NCI-H774 (cell line): Measurements from ENCODE around the gene CDA.

Source experiments
- DNase-seq: peaks from one replicate; lab custom pipeline; 2025; lab: John Stamatoyannopoulos, UW

Gene CDA

DNA sequence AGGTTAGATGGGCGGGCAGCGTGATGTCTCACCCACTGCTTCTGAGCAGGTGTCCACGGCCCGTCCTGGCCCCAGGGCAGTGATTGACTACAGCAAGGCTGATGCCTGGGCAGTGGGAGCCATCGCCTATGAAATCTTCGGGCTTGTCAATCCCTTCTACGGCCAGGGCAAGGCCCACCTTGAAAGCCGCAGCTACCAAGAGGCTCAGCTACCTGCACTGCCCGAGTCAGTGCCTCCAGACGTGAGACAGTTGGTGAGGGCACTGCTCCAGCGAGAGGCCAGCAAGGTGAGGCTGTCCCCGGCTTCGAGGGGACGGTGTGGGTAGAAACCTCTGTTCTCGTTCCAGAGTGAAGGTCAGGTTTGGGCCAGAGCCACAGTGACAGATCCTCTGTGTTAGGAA is 60.0 kb downstream of the CDA start:
- DNase-seq, result no peak

DNA sequence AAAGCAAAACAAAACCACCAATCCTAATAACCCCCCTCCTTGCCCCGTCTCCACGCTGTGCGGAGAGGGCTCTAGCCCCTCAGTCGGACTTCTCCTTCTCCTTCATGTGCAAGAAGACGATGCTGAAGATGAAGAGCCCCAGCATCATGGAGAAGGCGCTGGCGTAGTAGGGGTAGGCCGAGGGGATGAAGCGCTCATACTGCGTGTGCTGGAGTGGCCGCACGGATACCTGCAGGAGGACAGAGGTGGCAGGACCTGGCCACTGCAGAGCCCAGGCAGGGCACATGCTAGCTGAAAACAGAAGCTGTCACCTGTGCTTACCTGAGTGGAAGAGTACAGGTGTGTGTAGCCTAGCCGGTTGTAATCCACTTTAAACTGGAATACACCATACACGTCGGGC is 63.4 kb downstream of the CDA start:
- DNase-seq, result no peak

DNA sequence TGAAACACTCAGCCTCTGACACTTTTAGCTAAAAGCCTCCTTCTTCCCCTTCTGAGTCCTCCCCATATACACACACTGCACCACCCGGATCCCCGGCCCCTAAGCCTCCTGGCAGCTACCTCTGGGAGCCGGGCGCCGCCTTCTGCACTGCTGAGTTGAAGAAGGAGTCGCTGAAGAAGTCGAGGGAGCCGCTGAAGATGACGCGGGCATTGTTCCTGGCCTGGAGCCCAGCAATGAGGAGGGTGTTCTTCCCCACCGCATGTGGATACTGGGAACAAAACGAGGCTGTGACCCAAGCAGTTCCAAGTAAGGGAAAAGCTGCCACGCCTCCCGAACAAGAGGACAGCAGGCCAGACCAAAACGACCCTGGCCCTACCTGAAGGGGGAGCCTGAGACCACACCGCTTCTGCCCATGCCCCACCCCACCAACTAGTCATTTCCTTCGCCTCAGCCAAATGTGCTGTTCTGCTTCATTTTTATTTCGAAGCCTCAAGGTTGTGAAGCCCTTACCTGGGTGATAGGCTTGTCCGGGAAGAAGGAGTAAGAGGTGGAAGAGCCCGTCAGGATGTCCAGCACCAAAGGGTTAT is 65.3 kb downstream of the CDA start:
- no peak for DNase-seq

DNA sequence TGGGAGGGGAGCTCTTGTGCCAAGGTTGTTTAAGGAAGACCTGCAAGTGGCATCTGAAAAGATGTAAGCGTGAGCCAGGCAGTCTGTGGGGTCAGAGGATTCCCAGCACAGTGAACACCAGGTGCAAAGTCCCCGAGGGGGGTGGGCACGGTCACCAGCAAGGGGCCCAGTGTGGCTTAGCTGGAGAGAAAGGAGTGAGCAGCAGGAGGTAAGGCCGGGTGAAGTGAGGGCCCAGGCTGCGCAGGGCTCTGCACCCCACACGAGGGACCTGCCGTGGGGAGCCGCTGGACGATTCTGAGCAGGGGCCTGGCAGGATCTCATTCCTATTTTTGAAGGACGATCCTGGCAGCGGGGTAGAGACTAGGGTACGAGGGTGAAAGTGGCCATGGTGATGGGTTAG is 68.1 kb downstream of the CDA start:
- DNase-seq, result no peak

DNA sequence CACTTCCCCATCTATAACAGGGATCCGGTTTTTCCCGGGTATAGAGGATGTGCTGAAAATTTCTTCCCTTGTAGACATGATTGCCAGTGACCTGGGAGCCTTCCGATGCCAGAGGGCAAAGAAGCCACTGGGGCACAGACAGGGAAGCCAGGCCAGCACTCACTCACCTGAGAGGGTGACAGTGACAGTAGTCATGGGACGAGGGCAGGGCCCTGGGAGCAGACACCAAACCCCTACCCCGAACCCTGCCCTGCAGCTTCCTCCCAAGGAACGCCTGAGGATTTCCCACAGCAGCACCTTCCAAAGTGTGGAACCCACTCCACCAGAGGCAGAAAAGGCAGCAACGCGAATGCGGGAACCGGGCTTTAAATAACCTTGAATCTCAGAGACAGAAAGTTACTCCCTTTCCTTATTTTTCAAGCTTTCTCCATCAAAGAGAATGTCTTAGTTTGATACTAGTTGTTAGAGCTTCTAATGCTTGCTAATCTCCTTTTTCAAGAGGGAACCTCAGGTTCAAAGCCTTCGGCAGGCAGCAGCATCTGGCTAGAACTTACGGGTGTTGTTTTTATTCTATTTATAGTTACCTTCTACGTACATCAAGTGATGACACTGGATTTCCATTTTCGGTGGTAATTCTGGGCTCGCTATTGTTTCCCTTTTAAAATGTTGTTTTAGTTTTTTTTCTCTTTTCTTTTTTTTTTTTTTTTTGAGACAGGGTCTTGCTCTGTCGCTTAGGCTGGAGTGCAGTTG is 69.4 kb downstream of the CDA start:
- DNase-seq, result no peak

DNA sequence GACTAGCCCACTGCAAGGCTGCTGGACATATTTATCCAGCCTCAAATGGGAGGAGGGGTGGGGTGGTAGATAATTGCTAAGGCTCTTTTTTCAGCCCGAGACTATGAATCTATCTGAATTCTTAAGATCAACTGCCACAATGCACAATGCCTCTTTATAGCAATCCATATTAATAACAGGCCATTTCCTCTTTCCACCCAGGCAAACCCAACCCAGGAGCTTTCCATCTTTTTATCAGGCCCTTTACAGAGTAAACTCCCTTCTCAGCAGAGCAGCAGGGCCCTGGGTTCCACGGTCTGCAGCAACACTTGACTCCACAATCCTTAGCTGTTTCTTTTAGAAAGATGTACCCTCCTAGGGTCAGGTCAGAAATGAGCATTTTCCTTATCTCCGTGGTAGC is 71.5 kb downstream of the CDA start:
- no peak for DNase-seq

DNA sequence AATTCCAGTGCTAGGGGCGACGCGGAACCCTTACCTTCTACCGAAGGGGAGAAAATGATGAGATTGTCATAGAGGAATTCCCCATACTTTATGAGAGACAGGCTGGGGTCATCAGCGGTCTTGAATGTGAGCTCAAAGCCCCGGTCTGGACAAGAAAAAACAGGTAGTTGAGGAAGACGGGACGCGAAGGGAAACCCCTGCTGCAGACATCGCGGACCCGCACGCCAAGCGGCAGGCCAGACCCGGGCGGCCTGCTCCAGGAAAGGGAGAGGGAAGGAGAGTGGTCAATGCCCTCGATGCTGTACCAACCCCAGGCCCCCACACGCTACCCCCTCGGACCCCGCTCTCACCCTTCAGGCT is 71.9 kb downstream of the CDA start:
- DNase-seq, result no peak

DNA sequence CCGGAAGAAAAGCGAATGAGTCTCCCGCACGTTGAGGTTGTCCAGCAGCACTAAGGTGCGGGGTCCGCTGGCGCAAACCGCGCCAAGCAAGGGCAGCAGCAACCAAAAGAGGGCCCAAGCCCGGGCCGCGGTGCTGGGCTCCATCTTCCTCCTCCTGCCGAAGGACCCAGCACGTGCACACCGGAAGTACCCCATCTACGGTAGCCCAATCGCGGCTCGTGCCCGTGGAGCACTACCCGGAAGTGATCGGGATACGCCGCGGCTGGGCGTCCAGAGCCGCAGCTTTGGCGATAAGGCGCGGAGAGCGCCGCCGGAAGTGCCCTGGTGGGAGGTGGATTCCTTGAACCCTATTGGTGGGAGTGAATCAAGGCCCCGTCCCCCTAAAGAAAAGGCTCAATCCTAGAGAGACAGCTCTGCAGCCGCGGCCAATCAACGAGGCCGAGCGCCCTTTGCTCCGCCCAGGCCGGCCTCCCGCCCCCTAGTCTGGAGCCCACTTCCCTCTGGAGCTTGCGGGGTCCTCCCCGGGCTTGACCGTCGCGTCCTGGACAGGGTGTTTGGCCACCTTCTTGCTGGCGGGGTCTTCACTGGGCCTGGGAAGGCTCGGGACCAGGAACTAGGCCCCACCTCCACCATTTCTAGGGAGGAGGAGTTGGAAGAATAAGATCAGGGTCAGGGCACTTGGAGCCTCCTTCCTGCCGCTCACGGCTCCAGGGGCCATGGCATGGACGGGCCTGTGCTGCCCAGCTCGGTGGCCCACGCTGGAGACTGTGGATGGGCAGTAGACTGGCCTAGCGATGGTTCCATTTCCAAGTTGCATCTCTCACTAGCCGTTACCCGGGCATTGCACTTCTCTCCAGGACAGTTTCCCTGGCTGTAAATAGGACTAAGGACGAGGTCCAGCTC is 72.6 kb downstream of the CDA start, which contains the start of gene DDOST:
DDOST (minus strand) TSS at position 163 of the 903 bp plus-strand sequence; CDS start at position 144, 19 bp downstream.
- peak; percentile 89 for DNase-seq

DNA sequence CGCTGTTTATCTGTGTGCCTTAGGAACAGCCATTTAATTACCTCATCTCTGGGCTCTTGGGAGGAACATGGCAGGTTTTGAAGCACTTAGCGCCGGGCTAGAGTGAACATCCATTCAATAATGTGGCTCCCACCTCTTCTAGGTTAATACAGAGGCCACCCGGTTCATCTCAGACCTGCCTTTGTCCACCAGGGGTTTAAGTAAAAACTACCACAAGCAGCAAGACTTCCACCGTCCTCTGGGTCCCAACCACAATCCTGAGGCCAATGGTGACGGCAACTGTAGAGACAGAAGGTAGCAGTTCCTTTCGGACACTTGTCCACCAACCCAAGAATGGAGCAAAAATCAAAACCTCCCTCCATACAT is 73.2 kb downstream of the CDA start:
- no peak for DNase-seq

DNA sequence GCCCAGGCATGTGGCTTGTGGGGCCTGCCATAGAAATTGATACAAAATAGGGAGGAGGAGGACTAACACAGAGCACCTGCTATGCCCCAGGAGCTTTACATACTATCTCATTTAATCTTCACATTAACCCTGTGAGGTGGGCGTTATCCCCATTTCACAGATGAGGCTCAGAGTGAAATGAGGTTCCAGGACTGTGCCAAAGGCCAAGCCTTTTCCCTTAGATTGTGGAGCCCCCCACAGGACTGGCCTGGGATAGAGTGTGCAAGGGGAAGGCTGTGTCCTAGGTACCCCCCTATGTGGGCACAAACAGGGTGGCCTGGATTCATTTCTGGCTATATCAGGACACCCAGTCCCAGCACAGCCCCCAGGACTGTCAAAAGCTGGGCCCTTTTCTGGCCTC is 74.5 kb downstream of the CDA start:
- no peak for DNase-seq

DNA sequence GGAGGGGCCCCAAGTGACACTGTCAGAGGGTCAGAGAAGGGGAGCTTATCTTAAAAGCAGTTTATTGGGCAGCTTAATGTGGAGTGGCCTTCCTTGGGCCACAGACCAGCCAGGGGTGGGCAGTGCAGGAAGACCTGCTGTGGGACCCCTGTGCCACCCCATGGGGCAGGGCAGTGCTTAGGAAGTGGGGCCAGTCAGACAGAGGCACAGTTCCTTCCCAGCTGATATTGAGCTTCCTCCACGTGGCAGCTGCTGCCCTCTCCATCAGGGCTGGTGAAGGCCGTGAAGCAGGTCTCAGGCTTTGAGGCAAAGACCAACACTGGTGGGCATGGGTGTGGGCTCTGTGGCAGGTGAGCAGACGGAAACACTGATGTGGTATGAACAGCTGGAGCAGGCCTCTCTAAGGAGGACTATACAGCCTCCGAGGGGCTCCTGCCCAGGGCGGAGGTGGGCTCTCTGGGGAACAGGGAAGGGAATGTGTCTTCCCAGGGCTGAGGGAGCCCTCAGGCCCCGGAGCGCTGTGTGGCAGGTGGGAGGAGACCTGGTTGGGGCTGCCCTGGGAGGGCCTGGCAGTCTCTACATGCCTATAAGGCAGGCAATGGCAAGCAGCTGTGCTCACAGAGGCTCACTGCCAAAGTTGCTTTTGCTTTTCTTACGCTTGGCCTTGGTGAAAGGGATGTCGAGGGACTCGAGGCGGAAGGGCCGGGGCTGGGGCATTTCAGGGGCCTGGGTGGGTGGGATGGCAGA is 75.2 kb downstream of the CDA start:
- no peak for DNase-seq

DNA sequence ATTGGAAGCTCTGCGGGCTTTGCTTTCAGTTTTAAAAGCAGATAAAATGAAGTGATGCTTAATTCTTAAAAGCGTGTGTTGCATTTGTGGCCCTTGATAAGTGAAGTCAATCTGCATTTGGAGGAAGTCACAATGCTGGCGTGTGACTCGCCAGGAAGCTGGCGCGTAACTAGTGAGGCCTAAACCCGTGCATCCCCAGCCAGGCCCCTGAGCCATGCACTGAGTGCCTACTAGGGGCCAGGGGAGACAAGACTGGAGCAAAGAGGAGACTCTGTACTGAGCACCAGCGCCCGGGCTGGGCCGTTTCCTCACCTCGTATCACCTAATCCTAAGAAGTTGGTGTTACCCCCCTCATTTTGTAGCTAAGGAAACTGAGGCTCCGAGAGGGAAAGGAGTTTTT is 76.8 kb downstream of the CDA start:
- DNase-seq, result no peak

DNA sequence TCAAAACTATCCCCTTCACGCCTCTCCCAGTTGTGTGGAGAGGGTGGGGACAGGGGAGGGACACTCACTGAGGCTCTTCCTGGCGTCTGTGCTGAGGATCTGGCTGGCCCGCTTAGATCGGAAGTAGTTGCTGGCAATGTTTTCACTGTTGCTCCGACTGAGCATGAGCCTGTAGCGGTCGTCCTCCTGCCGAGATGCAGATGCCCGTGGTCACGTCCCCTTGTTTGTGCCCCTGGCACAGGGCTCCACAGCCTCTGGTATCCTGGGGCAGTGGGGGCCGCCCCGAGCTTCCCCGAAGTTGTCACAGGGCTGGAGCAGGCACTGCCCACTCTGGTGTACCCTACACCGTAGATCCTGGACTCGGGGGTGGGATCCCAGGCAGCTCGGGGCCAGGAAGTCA is 77.2 kb downstream of the CDA start:
- no peak for DNase-seq

DNA sequence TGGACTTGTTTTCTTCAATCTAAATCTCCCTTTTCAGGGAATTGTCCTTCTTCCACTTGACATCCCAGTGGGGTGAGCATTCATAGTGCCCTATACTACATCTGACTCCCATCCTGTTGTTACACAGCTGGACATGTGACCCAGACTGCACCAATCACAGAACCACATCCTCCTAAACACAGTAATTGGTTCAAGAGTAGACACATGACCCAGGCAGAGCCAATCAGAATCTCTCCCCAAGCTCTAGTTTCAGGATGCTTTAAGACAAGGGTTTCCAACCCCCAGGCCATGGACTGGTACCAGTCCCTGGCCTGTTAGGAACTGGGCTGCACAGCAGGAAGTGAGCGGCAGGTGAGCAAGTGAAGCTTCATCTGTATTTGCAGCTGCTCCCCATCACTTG is 77.9 kb downstream of the CDA start:
- no peak for DNase-seq
